ENCODE measurements around the gene ATP1A2.

DNA sequence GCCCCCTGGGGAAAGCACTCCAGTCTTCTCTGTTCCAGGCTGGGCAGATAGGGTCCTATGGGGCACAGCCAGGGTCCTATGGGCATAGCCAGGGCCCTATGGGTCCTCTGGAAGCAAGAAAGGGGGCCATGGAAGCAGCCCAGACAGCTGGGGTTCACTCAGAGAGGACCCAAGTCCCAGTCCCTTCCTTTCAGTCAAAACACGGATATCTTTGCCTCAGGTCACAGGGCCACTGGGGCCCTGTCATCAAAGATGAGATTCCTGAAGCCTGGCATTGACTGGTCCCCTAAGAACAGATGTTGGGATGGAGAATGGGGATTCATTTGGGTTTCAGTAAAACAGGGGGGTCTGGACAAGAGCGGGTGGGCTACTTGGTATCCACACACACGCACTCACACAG is 25.7 kb upstream of the ATP1A2 start:
- TF ChIP-seq POLR2AphosphoS2 (IDR thresholded peaks at IDR 0.05; ENCODE audit: low read depth, low read length): no peak
- TF ChIP-seq RAD51 (IDR thresholded peaks at IDR 0.05): no peak
- no peak for TF ChIP-seq EP300 (IDR thresholded peaks at IDR 0.05; ENCODE audit: borderline replicate concordance in 1 of 2, control insufficient read depth in 1 of 2, low read depth in 2 of 2, low read length in 2 of 2)
- TF ChIP-seq, protein P1, sequence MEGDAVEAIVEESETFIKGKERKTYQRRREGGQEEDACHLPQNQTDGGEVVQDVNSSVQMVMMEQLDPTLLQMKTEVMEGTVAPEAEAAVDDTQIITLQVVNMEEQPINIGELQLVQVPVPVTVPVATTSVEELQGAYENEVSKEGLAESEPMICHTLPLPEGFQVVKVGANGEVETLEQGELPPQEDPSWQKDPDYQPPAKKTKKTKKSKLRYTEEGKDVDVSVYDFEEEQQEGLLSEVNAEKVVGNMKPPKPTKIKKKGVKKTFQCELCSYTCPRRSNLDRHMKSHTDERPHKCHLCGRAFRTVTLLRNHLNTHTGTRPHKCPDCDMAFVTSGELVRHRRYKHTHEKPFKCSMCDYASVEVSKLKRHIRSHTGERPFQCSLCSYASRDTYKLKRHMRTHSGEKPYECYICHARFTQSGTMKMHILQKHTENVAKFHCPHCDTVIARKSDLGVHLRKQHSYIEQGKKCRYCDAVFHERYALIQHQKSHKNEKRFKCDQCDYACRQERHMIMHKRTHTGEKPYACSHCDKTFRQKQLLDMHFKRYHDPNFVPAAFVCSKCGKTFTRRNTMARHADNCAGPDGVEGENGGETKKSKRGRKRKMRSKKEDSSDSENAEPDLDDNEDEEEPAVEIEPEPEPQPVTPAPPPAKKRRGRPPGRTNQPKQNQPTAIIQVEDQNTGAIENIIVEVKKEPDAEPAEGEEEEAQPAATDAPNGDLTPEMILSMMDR (IDR thresholded peaks at IDR 0.05 in 2 of 3, conservative IDR thresholded peaks at IDR 0.05 in 1 of 3; ENCODE audit: control insufficient read depth in 2 of 3, extremely low read depth in 1 of 3, insufficient read depth in 1 of 3, low read depth in 3 of 3, low read length in 3 of 3): no peak
- TF ChIP-seq CBX3 (IDR thresholded peaks at IDR 0.05; ENCODE audit: borderline replicate concordance, low read depth): no peak
- TF ChIP-seq FOXM1 (IDR thresholded peaks at IDR 0.05; ENCODE audit: low read depth, low read length): no peak
- no peak for TF ChIP-seq BMI1 (IDR thresholded peaks at IDR 0.05; ENCODE audit: borderline replicate concordance)
